HG02970 (cell line): ENCODE results near the gene OR6X1.

Experiments
- ATAC-seq: cut with Tn5 transposase; IDR thresholded peaks from one replicate; pipeline ENCODE4 v1.9.1; 2021; ENCODE audit warnings: mild to moderate bottlenecking, moderate library complexity, moderate number of reproducible peaks; ENCODE audit not compliant: unreplicated experiment, low FRiP score

Gene OR6X1, protein sequence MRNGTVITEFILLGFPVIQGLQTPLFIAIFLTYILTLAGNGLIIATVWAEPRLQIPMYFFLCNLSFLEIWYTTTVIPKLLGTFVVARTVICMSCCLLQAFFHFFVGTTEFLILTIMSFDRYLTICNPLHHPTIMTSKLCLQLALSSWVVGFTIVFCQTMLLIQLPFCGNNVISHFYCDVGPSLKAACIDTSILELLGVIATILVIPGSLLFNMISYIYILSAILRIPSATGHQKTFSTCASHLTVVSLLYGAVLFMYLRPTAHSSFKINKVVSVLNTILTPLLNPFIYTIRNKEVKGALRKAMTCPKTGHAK

DNA sequence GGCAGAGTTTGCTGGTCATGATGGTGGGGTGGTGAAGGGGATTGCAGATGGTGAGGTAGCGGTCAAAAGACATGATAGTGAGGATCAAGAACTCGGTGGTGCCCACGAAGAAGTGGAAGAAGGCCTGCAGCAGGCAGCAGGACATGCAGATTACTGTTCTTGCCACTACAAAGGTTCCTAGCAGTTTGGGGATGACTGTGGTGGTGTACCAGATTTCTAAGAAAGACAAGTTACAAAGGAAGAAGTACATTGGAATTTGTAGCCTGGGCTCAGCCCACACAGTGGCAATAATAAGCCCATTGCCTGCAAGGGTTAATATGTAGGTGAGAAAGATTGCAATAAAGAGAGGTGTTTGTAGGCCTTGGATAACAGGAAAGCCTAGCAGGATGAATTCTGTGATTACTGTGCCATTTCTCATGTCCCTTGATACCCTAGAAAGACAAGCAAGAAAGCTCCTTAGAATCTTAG, at the start of gene OR6X1:
TSS of gene OR6X1 (minus strand) at position 418 of the 468 bp plus-strand sequence. CDS start at position 418, 0 bp downstream.
- no peak for ATAC-seq

DNA sequence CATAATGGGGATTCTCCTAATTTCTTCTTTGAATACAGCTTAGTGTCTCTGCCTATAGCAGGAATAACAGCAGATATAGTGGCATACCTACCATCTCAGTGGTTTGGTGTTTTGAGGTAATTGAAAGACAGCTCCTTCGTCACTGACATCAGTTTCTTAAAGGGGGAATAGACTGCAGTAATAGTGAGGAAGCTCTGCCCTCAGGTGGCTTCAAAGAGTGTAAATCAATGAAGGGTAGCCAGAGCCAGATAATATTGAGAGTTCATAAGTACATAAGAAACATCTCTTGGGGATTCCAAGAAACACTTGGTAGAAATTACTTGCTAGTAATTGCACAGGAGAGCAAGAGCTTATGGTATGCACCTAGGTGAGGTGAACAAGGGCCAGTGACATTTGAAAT, 47.4 kb upstream of the OR6X1 start:
- ATAC-seq, result no peak

DNA sequence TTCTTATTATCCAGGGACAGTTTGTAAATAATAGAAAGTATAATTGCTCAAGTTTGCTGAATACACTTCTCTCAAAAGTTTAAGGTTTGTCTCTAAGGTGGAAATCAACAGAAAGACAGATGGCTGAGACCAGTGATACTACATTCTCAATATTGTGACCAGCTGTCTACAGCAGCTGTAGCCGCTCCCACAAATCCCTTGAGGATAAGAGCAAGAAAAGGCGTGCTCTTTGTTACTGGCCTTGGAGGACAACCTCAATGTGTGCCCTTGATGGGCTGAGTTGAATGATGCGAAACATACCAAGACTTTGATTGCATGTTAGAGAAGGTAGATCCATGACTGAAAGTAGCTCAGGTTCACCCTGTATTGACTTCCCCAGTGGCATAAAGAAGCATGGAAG, 45.7 kb upstream of the OR6X1 start:
- no peak for ATAC-seq

DNA sequence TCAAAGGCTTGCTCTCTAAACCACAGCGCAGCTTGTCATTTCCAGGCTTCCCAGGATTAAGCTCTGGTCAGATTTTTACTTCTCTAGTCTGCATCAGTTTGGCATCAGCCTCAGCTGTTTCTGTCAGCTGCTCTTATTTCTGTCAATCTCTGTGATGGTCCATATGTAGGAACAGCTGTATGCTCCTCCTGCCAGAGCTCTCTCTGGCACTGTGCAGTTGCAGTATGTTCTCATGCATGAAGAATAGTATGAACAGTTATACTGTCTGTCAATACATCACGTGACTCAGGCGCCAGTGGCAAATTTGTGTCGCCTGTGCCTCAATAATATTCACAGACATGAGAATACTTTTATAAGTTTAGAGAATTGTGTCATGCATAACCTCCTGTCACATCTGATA, 45.1 kb upstream of the OR6X1 start:
- no peak for ATAC-seq

DNA sequence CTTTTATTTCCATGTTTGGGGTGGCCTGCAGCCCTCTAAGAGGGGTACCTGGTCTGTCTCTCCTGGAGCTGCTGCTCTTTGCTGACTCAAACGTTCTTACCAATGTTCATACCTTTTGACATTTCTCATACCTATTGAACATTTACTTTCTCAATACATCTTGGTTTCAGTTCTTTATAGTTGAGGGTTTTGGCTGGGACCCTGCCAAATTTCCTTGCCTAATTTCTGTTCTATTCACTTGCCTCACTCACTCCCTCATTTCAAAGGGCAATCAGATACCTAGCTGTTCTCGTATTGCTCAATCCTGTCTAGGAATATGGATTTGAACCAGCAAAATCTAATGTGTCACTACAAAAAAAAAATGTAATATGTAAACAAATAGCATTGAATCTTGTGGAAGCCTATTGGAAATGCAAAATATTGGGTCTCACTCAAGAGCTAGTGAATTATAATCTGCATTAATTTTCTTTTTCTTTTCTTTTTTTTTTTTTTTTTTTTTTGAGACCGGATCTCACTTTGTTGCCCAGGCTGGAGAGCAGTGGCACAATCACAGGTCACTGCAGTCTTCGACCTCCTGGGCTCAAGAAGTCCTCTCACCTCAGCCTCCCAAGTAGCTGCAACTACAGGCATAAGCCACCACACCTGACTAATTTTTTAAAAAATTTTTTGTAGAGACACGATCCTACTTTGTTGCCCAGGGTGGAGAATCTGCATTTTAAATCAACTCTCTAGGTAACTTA, 44.4 kb upstream of the OR6X1 start:
- no peak for ATAC-seq

DNA sequence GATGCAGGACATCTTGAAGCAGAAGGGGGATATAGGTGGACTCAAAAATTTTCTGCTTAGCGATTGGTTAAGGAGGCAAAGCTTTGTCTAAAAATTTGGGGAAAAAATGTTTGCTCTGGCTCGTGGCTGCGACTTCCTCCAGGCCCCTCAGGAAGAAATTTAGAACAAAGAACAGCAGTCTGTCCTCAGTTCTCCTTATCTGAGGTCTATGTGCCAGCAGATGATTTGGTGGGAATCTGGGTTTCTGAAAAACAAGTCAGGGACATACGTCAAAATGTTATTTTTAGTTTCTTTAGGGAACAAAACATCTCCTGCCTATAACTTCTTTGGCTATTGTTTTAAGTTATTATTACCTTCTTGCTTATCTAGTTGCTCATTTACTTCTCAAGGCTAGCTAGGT, 43.8 kb upstream of the OR6X1 start:
- no peak for ATAC-seq

DNA sequence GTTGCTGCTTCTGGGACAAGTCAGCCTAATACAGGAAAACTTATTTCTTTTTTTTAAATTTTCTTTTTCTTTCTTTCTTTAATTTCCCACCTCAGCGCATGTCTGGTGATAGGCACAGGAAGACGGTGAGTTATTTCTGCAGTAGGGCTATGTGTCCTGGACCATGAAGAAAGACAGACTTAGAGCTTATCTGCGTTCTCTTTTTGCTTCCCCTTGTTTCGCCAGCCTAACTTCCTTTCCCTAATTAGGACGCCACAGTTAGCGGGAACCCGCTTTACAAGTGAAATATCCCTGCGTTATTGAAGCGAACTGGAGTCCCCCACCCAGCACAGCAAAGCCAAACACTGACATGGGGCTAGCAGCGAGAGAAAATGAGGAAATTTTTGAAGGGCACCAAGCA, 43.2 kb upstream of the OR6X1 start:
- no peak for ATAC-seq

DNA sequence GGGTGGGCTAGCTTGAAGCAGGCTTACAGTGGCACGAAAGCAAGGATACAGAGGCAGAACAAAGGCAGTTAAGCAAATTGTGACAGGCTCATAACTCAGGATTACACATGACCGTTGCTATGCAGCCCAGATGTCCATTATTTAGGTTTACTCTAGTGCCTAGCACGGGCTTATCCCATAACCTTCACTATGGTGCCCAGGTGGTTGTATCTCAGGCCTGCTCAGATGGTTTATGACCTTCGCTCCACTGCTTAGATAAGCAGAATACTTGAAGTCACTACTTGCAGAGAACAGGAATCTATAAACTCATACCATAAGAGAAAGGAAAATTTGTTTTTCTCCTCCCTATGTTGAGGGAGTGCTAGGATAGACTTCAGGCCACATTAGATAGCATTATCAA, 42.8 kb upstream of the OR6X1 start:
- no peak for ATAC-seq

DNA sequence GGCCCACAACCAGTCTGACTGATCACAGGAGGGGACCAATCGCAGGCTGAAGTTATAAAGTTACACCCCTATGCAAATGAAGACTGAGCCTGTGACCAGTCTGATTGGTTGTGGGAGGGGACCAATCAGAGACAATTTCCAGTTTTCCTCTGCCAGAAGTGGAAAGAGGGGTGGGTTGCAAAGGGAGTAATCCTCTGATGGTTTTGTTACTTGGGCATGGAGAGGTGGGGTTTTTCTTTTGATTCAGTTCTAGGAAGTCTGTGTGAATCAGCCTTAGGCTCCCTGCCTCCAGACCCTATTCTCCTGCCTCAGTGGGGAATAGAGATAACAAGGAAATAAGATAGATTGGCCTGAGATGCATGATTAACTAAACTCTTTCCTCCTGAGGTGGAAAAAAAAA, 41.9 kb upstream of the OR6X1 start:
- no peak for ATAC-seq

DNA sequence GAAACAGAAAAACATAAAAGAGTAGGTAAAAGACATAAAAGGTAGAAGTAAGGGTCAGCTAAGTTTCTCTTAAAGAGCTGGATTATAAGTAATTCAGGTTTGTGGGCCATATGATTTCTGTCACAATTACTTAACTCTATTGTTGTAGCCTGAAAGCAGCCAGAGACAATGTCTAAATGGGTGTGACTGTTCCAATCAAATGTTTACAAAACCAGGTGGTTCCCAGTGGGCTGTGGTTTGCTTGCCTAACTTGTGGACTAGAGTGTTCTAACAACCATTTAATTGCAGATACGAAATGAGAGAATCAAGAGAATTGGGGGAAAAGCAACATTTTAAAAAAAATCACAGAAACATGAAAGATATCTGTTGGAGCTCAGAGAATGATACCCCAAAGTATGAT, 29.2 kb upstream of the OR6X1 start:
- no peak for ATAC-seq

DNA sequence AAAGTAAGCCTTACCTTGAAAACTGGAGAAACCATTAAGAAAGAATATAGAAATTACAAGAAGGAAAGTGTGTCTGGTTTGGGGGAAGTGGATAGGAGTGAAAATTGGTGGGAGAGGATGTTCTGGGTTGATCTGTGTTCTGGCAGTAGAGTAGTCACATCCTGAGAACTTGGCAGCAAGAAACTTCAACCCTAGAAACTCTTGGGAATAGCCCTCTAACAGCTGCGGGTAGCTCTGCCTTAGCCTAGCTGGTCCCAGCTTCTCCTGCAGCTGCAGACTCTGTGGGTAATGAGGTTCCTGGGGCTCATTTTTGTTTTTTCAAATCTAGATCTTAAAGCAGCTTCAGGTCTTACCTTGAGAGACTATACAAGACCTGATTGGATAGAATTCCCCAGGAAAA, 24.2 kb upstream of the OR6X1 start:
- no peak for ATAC-seq

DNA sequence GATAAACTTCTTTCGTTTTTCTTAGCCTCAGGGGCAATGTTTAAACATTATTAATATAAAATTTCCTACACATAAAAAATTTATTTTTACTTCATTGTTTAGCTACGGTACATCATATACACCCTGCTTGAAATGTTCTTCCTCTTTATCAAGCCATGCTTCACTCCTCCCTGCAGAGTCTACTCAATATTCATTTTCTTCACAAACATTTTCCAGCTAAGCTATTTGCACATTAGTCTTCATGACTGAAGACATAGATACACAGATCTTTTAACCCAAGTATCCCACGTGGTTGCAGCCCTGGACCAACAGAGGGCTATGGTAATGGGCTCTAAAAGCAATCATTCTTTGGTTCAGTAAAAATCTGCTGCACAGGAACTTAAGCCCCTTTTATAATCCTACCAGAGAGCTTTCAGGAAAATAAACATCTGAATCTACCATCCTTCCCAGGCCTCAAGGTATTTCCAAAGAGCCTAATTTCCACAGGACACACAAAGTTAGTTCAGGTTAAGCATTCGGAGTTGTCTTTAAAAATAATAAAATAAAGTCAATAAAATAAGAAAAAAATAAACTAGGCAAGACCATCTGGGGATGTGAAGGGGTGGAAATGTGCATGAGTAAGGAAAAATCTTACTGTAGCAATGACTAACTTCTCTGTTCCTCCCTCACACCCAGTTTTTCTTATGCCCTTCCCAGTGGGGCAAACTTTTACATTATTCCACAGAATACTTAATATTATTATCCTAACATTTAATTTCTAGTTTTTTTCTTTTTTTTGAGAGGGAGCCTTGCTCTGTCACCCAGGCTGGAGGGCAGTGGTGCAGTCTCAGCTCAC, 21.6 kb upstream of the OR6X1 start:
- ATAC-seq, result no peak

DNA sequence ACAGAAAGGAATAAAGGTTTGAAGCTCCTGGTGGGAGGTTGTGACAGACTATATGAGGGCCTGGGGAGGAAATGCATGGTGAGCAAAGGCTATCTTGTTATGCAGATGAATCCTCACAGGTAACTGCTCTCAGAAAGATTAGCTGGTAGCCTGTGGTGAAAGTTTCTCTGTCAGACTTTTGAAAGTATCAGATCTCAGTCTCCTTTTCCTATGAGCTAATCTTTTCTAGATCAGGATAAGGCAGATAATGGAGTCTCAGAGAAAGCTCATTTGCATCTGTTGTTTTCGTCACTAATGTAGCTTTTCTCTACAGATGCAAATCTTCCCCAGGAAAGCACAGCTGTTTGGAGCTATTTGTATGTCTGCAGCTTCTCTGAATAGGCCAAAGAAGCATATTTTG, 21.0 kb upstream of the OR6X1 start:
- no peak for ATAC-seq

DNA sequence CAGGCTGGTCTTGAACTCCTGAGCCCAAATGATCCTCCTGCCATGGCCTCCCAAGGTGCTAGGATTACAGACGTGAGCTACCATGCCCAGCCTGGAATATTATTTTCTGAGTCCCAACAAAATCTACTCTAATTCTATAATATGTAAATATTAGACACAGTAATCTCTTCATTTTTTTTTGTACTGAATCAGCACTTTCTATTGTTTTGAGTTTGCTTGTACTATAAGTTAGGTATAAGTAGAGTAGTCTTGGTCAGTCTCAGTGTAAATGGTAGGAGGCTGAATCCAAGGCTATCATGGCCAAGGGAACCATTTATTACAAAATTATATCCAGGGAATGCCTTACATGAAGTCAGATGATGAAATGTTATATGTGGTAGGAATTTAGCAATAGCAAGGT, 19.6 kb upstream of the OR6X1 start:
- no peak for ATAC-seq

DNA sequence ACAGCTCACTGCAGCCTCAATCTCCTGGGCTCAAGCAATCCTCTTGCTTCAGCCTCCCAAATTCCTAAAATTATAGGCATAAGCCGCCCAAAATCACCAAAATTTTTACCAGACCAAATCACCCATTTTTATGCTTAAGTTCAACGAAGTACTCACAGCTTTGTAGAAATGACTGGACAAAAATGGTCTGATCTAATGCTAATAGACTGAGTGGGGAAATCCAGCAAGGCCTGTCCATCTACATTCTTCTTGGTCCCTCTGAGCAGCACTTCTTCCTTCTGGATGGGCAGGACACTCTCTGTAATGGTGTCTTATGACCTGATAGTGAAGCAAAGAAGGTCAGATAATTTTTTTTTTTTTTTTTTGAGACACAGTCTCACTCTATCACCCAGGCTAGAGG, 18.7 kb upstream of the OR6X1 start:
- no peak for ATAC-seq

DNA sequence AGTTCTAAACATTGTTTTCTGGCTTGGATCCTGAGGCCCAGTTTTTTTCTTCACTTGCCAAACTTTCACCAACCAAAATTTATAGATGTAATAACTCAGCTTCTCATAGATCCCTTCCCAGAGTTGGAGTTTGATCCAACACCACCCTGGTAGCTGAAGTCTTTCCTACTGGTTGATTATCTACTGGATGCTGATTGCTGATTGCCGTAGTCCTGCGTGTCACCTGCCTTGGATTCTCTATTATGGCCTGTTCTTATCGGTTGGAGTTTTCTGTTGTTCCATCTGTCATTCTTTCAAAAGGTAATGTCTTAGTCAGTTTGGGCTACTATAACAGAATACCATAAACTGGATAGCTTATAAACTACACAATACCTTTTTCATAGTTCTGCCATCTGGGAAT, 17.3 kb upstream of the OR6X1 start:
- no peak for ATAC-seq

DNA sequence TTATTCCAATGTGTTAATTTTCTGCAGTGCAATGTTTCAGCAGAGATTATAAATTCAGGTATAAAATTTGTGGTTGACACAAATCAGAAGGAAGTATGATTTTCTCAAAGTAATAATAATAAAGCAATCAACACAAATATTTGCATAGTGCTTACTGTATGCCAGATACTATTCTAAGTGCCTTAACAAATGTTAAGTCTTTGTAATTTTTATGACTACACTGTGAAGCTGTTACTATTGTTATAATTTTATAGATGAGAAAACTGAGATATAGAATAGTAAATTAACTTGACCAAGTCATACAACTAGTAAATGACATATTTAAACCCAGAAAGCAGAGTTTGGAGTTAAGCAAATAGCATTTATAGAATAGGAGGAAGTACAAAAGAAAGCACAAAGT, 16.4 kb upstream of the OR6X1 start:
- ATAC-seq, result no peak

DNA sequence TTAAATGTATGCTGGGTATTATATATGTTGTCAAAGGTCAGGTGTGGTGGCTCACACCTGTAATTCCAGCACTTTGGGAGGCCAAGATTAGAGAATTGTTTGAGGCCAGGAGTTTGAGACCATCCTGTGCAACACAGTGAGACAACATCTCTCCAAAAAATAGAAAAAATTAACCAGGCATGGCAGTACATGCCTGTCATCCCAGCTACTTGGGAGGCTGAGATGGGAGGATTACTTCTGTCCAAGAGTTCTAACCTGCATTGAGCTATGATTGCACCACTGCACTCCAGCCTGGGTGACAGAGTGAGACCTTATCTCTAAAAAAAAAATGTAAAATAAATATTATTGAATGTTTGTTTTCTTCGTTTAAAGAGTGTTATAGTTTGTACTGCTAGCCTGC, 11.3 kb upstream of the OR6X1 start:
- no peak for ATAC-seq

DNA sequence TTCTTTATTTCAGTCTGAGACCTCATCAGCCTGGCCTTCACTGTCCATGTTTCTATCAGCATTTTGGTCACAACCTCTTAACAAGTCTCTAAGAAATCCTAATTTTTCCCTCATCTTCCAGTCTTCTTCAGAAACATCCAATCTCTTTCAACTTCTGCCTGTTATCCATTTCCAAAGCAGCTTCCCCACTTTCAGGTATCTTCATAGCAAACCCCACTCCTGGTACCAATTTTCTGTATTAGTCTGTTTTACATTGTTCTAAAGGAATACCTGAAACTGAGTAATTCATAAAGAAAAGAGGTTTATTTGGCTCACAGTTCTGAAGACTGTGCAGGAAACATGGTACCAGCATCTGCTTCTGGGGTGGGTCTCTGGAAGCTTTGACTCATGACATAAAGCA, 8.1 kb upstream of the OR6X1 start:
- no peak for ATAC-seq

DNA sequence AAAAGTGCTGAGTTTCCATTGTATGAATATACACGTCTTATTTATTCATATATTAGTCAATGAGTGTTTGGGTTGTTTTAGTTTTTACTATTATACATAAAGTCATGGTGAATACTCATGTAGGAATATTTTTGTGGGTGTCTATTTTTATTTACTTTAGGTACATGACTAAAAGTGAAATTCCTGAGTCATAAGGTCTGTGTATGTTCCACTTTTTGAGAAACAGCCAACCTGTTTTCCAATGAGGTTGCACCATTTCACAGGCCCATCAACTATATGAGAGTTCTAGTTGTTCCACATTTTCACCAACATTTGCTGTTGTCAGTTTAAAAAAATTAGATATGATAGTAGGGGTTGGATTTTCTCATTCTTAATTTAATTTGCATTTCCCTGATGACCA, 6.6 kb upstream of the OR6X1 start:
- ATAC-seq, result no peak

DNA sequence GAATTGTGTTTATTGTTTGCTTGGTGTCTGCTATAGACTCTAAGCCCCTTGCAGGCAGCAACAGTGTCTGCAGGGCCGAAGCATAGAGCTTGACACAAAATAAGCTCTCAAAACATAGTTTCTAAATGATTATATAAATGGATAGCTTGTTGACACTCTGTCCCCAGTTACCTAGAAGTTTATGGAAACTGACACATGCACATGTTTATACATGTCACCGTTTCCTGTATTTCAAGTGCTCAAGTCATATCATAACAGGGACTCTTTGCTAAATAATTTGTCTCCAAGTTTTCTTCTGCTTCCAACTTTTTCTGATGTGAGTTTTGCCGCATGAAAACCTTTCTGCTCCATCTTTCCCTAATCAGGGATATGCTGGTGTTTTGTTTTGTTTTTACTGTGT, 3.7 kb upstream of the OR6X1 start:
- no peak for ATAC-seq
